GM13976 (cell line): ENCODE data around the gene AIFM2.

Experiments used
- DNase-seq: peaks from one replicate; pipeline ENCODE4 v3.0.0; 2012; ENCODE audit warnings: low spot score
- CTCF ChIP-seq: IDR thresholded peaks from 2 replicates; pipeline ENCODE4 v1.5.1; 2012; ENCODE audit warnings: borderline replicate concordance, mild to moderate bottlenecking; ENCODE audit not compliant: insufficient read depth; ENCODE audit errors: extremely low read depth, missing control alignments, control extremely low read depth
- in situ Hi-C: fragments of 300-500 bp; cut with MboI; formaldehyde crosslinking; loops from one replicate; pipeline ENCODE4 v1.12.0; 2022; ENCODE audit warnings: low sequenced_read_pairs, mixed read lengths, inconsistent platforms; ENCODE audit not compliant: unreplicated experiment

The AIFM2 gene

GRCh38 chr10:70096705-70097420, 35.8 kb downstream of the AIFM2 start:
- DNase-seq: no peak
- no peak for TF ChIP-seq CTCF
- in situ Hi-C loops: no loop called here

- TF ChIP-seq CTCF: no peak
- no peak for DNase-seq
- in situ Hi-C loops: no loop called here
These were observed 36.5 kb downstream of the AIFM2 start for GRCh38 chr10:70096016-70096704.

GRCh38 chr10:70094250-70094649, 38.4 kb downstream of the AIFM2 start:
- TF ChIP-seq CTCF: no peak
- in situ Hi-C loops: no loop called here
- no peak for DNase-seq

GRCh38 chr10:70093335-70093944, 39.2 kb downstream of the AIFM2 start:
- in situ Hi-C loops: no loop called here
- no peak for TF ChIP-seq CTCF
- DNase-seq: no peak

- in situ Hi-C loops: no loop called here
- DNase-seq: no peak
- TF ChIP-seq CTCF: no peak
These were observed 40.3 kb downstream of the AIFM2 start for GRCh38 chr10:70092389-70092718.

GRCh38 chr10:70090951-70091350, 41.7 kb downstream of the AIFM2 start:
- in situ Hi-C loops: no loop called here
- DNase-seq: no peak
- TF ChIP-seq CTCF: no peak
